Dermis lymphatic vessel endothelial cell (primary cell): ENCODE measurements around the gene RCN1. TPM values are rescaled to one million over a fixed set of nuclear protein-coding genes. Genes with fewer than 3 reads are reported as not detected.

ENCODE experiments used
- total RNA-seq: library from RNA; depleted of rRNA; stranded (reverse); fragments of >200 nt; gene quantifications from 2 replicates; pipeline ENCODE4 v1.2.1, GENCODE V29; 2014

The RCN1 gene
- 153 and 156 TPM in 2 replicates for total RNA-seq

DNA sequence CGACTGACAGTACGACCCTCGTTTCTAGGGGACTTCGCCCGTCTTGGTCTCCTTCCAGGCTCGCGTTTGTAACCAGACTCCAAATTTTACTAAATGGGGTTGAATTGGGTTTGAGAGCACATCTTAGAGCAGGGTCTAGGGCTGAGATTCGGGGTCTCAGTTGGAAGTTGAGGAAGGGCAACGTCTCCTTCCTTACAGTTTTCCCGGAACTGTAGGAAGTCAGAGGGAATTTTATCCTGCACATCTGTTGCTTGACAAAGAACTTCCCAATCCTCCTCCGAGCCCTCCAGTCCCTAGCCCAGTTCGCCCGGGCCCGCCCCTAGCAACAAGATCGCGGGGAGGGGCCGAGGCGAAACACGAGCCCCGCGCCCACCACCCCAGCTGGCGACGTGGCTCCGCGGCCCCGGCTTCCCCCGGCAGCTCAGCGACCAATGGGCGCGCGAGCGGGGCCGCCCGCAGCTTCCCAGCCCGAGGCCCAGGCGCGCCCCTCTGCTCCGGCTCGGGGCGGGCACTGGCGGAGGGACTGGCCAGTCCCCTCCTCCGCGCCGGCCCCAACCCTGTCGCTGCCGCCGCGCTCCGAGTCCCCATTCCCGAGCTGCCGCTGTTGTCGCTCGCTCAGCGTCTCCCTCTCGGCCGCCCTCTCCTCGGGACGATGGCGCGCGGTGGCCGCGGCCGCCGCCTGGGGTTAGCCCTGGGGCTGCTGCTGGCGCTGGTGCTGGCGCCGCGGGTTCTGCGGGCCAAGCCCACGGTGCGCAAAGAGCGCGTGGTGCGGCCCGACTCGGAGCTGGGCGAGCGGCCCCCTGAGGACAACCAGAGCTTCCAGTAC is at the start of gene RCN1:
TSS of gene RCN1 (plus strand) at position 530 of the 826 bp plus-strand sequence. CDS start at position 653, 123 bp downstream.

